OCI-LY1 (cell line): ENCODE measurements around the gene CHRDL1.
"Not testable (repeated sequence)": the region's sequence is repeated elsewhere in the genome, so short reads cannot be mapped to it uniquely, and the experiment has no call there.

Experiments used
- CTCF ChIP-seq: fragments of 200-600 bp; sonication (generic), shearing (Covaris generic); IDR thresholded peaks from 2 replicates; pipeline ENCODE4 v1.5.1; 2017; ENCODE audit warnings: mild to moderate bottlenecking, antibody characterized with exemption, low read length, moderate library complexity, mixed read lengths
- EZH2 ChIP-seq: fragments of 200-600 bp; sonication (generic), shearing (Covaris generic); IDR thresholded peaks from 2 replicates; pipeline ENCODE4 v1.8.0; 2017; ENCODE audit warnings: borderline replicate concordance, mixed run types, mild to moderate bottlenecking, antibody characterized with exemption, low read length, moderate library complexity, mixed read lengths

- TF ChIP-seq CTCF, EZH2: not testable (repeated sequence)
Observed at GRCh38 chrX:110654280-110654679, 141.3 kb downstream of the CHRDL1 start.
